ENCODE results near the gene AKIP1.
"Not testable (repeated sequence)": the region's sequence is repeated elsewhere in the genome, so short reads cannot be mapped to it uniquely, and the experiment has no call there.

The AKIP1 gene

DNA sequence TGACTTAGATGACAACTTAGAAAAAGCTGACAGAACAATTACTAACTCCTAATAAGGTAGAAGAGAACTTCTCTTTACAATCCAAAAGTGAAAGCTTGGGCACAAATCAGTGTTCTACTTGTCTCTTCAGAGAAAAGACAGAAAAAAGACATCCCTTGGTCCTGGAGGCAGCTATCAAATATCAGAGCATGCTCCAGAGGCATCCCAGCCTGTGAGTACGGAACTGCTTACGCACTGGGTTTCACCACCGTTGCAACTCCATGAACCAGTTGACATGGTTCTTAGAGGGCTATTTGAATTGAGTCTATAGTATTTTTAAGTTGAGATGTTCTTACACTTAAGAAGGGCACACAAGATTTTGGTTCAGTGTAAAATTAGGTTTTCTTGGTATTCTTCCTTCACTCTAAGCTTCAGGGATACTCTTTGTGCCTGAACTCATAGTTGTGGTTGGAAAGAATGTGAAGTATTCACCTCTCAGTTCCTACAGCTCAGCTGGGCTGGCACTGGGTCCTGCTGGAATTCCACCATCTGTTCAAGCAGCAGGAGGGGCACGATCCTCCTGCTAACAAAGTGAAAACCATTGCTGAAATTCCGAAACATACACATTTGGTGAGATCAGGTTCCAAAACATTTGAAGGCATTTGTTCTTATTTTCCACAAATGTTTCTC, 6.3 kb downstream of the AKIP1 start:
- DNase-seq (ENCODE audit: low read depth in 2 of 2), result no peak

DNA sequence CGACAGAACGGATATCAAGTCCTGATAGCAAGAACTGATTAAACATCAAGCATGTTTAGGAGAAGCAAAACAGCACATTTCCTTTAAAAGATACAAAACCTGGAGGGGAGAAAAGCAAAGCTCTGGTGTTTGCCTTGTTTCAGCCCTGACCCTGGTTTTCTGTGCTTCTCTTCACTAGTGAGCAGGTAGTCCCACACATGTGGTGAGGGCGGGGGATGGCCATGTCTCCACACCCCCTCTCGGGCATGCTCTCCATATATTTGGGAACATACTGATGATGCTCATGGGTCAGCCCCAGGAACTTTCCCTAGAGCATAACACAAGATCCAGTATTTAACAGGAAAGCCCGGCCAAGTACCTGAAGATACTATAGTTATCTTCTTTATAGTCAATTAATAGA, 11.7 kb downstream of the AKIP1 start:
- DNase-seq (ENCODE audit: low read depth in 2 of 2), result no peak

DNA sequence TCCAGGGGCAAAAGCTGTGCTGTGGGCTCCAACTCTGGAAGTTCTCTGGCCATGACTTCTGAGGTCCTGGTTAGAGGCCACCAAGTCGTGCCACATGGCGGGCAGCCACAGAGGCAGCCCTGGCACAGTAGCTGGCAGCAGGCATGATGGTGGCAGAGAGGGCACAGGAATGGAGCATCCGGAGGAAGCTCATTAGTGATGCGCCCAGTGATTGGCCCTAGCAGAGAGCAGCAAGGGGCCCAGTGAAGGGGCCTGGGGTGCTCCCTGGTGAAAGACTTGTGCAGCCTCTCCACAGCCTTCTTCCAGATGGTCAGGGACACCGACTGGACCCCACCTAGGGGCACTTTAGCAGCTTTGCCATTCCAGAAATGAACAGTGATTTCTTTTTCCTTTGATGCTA, 14.7 kb downstream of the AKIP1 start:
- DNase-seq (ENCODE audit: low read depth in 2 of 2), result no peak

DNA sequence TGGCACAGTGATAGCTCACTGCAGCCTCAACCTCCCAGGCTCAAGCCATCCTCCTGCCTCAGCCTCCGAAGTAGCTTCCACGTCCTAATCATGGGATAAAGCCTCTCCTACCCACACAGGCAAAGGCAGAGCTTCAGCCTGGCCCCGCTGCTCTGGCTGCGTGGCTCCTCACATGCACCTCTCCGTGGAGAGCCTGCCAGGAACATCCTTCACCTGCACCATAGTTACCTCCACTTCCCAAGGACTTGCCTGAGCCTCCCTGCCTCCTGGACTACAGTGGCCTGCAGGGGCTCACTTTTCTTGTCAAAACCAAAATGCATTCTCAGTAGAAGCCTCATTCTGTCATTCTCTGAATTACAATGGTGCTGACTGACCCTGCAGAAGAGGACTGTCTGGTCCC, 15.2 kb downstream of the AKIP1 start:
- DNase-seq (ENCODE audit: low read depth in 2 of 2), result no peak

DNA sequence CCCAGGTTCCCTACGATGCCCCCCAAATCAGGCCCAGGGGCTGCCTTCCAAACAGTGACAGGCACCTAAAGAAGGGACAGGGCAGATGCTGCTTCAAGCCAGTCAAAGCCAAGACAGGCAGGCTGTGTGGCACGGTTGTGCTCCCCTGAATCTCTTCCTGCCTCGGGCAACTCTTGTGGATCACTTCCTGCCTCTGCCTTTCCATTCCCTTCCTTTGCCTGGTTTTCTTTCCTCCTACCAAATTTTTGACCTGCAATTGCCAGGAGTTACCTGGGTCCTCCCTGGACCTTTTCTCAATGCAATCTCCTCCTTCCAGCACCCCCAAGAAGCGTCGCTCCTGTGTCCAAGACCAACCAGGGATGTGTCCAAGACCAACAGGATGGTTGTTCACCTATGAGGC, 16.2 kb downstream of the AKIP1 start:
- DNase-seq (ENCODE audit: low read depth in 2 of 2), result no peak

DNA sequence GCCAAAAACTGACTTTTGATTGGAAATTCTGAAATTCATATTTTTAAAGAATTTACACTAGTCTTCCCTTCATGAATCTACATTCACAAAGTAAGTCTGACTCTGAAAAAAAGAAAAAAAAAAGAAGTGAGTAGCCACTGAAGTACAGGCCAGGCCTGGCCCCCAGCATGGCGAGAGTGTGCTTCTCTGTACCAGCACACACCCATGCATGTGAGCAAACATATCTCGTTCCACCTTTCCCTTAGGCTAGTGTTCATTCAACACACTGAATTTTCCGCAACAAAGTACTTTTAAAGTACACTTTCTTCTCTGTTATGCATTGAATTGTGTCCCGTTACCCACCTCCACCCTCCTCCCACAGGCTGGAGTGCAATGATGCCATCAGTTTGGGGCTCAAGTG, 17.2 kb downstream of the AKIP1 start:
- no peak for DNase-seq (ENCODE audit: low read depth in 2 of 2)

DNA sequence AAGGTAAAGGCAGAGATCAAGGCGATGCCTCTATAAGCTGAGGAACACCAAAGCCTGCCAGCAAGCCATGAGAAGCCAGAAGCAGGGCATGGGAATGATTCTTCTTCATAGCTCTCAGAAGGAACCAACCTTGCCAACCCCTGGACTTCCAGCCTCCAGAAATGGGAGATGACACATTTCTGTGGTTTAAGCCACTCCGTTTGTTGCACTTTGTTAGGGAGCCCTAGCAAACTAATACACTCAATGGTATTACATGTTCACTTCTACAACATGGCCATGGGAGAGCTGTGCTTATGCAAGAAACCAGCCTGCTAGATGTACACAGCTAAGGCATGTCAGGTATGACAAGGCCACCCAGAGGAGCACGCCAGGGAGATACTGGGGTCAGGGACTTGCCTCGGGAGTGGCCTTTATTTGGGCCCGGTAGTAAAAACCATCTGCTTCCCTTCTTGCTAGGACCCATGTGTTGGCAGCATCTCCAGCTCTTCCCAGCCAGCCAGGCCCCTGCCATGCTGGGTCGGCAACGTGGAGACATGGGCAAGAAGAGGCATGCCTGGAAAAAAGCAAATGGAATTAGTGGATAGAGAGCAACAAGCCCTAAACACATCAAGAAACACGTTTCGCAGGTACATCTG, 18.1 kb downstream of the AKIP1 start:
- no peak for DNase-seq (ENCODE audit: low read depth in 2 of 2)

DNA sequence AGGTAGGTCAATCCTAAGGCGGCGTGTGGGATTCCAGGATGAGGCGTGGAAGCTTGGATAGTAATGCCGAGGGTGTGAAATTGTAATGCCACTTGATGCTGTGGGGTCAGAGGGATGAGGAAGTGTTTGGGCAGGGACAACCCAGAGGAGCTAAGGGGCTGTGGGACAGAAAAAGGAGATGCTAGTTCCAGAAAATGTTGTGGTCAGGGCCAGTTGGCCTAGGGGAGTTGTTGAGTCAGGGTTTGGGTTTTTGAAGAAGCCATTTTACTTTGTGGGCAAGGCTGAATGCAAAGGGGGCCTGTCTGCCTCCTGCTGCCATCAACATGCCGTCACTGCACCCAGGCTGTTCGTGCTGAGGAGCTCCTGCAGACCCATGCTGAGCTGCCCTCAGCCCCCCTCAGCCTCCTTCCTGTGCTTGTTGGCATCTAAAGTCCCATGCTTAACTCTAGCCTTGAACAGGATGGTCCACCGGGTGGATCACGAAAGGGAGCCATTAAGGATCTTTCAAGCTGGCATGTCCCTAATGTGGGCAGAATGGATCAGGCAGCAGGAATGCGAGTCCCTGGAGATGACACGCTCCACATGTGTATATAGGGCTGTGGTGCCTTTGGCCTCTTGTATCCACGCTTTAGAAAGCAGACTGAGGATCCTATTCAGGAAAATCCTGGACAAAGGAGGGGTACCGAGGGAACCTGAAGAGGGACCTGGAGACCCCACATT, 19.6 kb downstream of the AKIP1 start:
- no peak for DNase-seq (ENCODE audit: low read depth in 2 of 2)

DNA sequence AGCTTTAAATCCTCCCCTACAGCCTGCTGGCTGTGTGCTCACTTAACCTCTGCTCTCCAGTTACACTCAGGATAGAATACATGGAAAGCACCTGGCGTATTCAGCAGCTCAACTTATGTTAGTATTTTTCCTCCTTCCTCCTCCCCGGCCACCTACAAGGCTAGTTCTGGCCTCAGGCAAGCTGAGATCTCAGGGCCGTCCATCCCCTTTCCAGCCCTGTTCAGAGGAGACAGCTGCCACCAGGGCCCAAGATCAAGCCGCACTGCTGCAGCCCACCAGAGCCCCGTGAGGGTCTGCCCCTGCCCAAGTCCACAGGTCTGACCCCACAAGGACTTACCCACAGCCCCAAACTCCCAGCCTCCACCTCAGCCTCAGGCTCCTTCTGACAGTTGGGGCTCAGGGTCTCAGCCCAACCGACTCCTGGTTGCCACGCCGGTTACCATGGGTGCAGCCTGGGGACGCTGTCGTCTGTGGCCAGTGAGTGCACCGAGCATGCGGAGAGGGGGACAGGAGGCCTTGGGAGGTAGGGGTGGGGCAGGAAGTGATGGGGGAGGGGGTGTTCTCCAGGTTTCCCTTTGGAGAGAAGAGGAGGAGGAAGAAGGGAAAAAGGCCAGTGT, 21.7 kb downstream of the AKIP1 start, which contains the start of gene C11orf16:
C11orf16 (minus strand) TSS at position 384 of the 617 bp plus-strand sequence. CDS start 639 bp downstream, outside the sequence.
- DNase-seq (ENCODE audit: low read depth in 2 of 2), result no peak

DNA sequence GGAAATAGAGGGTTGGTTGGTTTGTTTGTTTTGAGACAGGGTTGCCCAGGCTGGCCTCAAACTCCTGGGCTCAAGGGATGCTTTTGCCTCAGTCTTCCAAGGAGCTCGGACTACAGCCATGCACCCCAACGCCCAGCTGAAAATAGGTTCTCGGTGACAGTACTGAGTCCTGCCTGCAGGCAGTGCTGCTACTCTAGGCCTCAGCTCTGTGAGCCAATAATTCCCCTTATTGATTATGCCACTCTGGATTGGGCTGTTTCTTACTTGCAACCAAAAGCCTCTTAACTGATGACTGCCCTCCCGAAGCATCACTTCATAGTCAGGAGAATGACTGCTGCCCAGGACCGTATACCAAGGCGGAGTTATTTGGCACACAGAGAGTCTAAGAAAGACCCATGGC, 22.9 kb downstream of the AKIP1 start:
- no peak for DNase-seq (ENCODE audit: low read depth in 2 of 2)

DNA sequence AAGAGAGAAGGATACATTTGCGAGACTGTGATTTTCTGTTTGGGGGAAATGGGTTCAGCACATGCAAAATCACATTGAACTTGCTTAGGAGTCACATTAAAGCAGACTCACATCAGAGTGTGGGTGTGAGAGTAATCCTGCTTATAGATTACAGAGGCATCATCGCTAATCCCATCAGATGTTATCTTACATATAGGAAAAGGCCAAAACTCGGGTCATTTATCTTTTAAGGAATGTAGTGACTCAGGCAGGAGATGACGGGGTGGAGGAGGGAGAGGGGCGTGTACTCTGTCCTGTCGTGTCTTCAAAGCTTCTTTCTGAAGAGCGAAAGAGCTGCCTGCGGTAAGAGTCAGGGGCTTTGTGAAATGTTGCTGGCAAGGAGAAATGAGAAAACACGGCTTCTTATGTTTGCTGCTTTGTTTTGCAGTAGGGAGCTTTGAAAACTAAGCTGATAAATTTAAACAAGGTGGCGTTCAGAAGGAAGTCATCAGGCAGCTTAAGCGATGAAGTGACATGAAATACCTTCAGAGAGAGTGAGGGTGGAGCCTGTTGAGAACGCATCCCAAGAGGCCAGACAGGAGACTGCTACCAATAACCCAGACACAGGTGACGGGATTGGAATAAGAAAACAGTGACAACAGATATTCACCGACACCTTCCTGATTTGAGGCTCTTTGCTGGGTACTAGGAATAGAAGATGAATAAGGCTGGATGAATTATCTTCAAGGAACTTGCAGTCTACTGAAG, 23.9 kb downstream of the AKIP1 start:
- DNase-seq (ENCODE audit: low read depth in 2 of 2), result no peak

DNA sequence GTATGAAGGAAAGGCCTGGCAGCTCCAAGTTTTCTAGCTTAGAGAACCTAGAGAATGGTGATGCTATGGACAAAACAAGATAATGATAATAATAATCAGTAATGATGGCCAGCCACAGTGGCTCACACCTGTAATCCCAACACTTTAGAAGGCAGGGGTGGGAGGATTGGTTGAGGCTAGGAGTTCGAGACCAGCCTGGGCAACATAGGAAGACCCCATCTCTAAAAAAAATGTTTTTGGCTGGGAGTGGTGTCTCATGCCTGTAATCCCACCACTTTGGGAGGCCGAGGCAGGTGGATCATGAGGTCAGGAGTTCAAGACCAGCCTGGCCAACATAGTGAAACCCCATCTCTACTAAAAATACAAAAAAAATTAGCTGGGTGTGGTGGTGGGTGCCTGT, 24.8 kb downstream of the AKIP1 start:
- DNase-seq (ENCODE audit: low read depth in 2 of 2), result not testable (repeated sequence)

DNA sequence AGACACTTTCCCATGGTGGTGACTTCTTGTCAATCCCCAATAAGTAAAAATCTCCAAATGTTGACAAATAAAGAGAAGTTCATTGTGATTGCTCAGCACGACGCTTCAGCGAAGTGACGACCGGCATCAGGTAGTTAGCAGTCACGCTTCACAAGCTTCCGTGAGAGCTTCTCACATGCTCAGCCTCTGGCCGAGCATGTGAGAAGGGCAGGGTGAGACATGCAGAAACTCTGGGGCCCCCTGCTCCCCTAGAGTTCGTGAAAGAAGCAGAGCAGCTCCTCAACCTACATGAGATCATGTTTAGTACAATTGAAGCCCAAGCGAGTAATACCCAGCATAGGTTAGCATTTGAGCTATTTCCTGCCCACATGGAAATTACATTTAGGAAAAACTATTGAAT, 26.2 kb downstream of the AKIP1 start:
- DNase-seq (ENCODE audit: low read depth in 2 of 2), result no peak

DNA sequence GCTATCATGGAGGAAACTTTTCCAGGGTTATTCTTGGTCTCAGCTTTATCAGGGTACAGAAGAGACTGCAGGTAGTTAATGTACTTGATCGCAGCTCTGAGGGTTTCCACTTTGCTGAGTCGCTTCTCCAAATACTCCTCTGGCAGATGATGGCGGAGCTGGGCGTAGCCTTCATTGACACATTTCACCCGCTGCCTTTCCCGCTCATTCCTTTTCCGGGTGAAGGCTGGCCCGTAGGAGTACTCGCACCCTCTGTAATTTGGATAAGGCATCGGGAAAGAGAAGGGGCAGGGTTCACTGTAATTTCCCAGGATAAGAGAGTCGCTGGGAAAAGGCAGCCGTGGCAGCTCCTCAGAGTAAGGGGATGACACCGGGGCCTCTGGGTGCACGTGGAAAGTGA, 26.7 kb downstream of the AKIP1 start:
- DNase-seq (ENCODE audit: low read depth in 2 of 2), result no peak

DNA sequence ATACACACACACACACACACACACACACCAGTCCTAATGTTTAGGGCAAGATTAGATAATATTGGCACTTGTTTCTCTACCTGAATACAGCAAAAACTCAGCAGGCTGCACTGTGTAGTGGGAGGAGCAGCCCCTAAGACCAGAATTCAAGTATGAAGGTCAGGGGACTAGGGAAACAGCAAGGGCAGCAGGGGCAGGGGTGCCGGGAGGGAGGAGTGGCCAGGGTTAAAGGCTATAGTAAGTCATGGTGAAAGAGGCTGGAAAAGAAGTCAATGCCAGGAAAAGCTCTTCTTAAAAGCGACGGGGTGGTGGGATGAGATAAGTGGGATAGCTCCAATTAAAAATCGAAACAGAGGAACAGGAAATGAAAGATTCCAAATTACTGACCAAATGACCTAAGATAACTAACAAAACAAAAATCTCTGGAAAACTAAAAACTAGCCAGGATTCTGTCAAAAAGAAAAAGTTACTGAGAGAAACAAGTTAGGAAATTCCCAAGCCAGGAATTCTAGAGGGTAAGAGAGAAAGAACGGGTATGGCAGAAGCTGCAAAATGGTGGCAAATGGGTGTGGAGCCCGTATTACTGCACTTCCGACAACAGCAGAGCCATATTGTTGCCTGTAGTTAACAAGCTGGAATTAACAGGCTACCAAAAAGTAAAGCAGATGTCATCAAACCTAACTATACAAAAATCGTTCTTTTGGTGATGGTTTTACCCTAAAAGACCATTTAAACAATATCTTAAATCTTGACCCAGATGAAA, 30.5 kb downstream of the AKIP1 start:
- no peak for DNase-seq (ENCODE audit: low read depth in 2 of 2)

DNA sequence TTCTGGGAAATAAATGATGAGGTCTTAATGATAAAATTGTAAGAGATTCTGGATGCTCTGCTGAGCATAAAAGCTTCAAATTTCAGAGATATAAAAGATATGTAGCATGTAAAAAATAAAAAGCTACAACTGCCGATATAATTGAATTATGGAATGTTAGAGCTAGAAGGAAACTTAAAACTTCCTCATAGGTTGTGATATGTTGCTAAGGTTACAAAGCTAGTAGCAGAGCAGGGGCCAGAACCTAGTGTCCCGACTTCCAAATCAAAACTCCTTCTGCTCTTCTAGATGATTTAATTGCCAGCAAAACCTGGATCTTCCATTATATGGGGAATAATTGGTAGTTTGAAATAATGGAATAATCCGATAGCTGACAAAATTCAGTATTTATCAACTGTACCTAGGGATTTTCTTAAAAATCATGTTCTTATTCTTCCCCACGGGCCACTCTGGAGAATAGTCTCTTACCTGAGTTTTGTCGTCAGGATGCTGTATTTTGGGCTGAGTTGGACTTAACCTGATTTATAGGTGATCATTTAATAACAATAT, 31.6 kb downstream of the AKIP1 start, which contains the start of gene ASCL3:
ASCL3 (minus strand) TSS at position 499 of the 549 bp plus-strand sequence. CDS start 4,855 bp downstream, outside the sequence.
- DNase-seq (ENCODE audit: low read depth in 2 of 2), result no peak

DNA sequence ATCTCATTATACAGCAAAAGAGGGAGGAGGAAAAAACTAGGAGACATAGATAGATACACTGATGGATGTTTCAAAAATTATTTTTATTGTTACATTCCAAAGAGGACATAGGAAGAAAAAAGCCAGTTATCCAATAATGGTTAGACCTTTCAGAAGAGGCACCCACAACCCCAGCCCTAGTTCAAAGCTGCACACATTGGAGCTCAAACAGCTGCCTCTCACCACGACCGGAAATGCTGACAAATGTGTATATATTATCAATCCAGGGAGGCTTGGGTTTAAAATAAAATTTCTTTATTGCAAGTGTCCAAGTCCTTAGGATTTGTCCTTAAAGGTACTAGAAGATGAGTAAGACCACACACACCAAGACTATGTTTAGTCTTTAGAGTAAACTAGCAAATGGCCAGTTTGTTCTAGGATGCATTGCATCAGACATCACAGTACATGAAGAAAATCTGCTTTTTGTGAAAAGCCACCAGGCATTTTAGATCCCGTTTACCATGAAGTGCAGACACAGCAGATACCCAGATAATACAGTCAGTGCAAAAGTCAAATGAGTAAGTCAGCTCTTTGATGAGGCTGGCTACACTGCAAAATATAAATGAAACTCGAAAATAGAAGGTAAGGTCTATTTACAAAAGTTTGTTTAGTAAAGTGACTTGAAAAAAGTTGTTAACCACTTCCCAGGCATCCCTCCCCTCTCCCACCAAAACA, 36.4 kb downstream of the AKIP1 start:
- DNase-seq (ENCODE audit: low read depth in 2 of 2), result no peak

DNA sequence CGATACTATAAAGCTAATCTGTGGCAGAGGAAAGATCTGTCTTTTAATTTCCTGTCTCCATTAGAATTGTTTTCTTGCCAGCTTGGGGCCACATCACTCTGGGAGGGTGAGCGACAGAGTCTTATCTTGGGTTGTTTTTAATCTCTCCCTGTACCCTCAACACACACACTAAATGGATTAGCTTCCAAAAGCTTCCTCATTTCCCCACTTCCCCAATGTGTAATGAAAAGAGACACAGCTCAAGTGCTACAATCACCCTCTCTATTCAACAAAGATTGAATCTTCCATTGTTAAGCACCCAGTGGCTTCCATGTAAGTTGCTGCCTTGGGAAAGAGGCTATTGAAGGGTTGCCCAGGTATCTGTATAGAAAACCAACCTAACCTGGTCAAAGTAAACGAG, 37.9 kb downstream of the AKIP1 start:
- no peak for DNase-seq (ENCODE audit: low read depth in 2 of 2)

DNA sequence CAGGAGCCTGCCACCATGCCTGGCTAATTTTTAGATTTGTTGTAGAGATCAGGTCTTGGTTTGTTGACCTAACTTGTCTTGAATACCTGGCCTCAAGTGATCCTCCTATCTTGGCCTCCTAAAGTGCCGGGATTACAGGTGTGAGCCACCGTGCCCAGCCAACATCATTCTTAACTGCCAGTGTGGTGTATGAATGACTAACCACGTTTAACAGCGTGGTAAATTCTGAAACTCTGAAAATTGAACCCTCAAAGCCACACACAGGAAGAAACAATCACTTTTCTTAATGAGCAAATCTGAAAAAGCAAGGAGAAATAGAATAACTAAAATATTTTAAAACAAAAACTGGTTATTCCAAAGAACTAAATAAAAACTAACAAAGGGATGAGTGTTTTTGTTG, 45.9 kb downstream of the AKIP1 start:
- no peak for DNase-seq (ENCODE audit: low read depth in 2 of 2)

DNA sequence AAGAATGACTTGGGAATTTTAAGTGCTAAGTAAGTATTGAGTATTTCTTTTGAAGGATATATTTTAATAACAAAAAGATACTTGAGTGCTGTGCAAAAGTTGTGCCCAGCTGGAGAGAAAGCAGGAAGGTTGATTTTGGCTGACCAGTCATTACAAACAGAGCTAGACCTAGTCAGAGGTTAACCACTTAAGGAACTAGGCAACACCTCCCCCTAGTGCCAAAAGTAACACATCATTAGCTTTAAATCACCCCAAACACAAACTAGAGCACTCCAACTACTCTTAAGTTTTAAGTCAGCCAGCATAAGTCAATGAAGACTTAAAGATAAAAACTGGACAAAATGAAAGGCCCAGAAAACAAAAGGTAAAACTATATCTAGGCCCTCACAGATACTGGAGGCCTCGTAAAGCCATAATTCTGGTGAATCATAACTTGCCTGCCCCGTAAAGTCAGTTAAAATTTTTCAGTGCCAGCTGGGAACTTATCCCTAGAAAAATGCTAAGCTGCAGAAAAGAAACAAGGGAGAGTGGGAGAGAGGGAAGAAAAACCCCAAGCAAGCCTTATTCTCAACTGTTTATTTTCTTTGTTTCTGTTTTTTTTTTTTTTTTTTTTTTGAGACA, 48.7 kb downstream of the AKIP1 start:
- no peak for DNase-seq (ENCODE audit: low read depth in 2 of 2)
